ENCODE data around the gene CSTA. TPM values are rescaled to one million over a fixed set of nuclear protein-coding genes. Genes with fewer than 3 reads are reported as not detected.

Gene CSTA
- total RNA-seq, 2 experiments from 2014 or later, result not detected

DNA sequence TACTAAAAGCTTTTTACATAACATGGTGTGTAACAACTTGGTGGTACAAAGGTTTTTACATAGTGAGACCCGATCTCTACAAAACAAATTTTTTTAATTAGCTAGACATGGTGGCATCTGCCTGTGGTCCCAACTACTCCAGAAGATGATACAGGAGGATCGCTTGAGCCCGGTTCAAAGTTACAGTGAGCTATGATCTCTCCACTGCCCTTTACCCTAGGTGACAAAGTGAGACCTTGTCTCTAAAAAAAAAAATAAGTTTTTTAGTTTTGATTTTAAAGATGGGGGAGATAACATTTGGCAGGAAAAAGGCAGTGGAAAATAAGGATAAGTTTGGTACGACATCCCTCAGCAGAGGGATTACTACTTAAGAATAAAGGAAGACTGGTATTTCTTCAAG, 64.8 kb downstream of the CSTA start:
- TF ChIP-seq, protein P1, sequence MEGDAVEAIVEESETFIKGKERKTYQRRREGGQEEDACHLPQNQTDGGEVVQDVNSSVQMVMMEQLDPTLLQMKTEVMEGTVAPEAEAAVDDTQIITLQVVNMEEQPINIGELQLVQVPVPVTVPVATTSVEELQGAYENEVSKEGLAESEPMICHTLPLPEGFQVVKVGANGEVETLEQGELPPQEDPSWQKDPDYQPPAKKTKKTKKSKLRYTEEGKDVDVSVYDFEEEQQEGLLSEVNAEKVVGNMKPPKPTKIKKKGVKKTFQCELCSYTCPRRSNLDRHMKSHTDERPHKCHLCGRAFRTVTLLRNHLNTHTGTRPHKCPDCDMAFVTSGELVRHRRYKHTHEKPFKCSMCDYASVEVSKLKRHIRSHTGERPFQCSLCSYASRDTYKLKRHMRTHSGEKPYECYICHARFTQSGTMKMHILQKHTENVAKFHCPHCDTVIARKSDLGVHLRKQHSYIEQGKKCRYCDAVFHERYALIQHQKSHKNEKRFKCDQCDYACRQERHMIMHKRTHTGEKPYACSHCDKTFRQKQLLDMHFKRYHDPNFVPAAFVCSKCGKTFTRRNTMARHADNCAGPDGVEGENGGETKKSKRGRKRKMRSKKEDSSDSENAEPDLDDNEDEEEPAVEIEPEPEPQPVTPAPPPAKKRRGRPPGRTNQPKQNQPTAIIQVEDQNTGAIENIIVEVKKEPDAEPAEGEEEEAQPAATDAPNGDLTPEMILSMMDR (IDR thresholded peaks at IDR 0.05), result no peak
- POLR2A ChIA-PET, result interaction anchor here (1.0 kb wide), 1 partner anchor 26 kb away, joined by 3 read pairs; the partner anchor contains the start of gene WDR5B
- DNase-seq (no peak), ATAC-seq (no peak)
- H3K27me3 Mint-ChIP-seq, result no peaks in the 10 kb centered on the region
- H3K36me3 Mint-ChIP-seq (ENCODE audit: low read depth), result peaks cover 49% of the 10 kb centered on the region
- H3K4me3 Mint-ChIP-seq, result no peak overlapping the region
- peaks cover 50% of the 10 kb centered on the region for H3K4me1 Mint-ChIP-seq (ENCODE audit: low read depth)
- no peaks in the 10 kb centered on the region for H3K9me3 Mint-ChIP-seq
- CTCF ChIA-PET, result interaction anchor here (0.9 to 2.1 kb wide), 5 partner anchors 26 to 289 kb away, joined by 3 to 11 read pairs (median 3); partner anchors contain the start of gene WDR5B
- intact Hi-C loops (cut with micrococcal nuclease), result loop anchor here (10.0 kb wide), 1 partner anchor 405 kb away; the partner anchor contains the start of genes HSPBAP1 and SLC49A4
- peak overlapping the region; percentile 17 for H3K27ac Mint-ChIP-seq

- ATAC-seq (no peak), DNase-seq (no peak)
- TF ChIP-seq, protein P1 (IDR thresholded peaks at IDR 0.05), result no peak
- Mint-ChIP-seq H3K4me3 (no peak overlapping the region), H3K27me3 (no peaks in the 10 kb centered on the region), H3K4me1 (ENCODE audit: low read depth) (peaks cover 54% of the 10 kb centered on the region), H3K36me3 (ENCODE audit: low read depth) (peaks cover 49% of the 10 kb centered on the region), H3K27ac (no peak overlapping the region), H3K9me3 (no peaks in the 10 kb centered on the region)
- ChIA-PET CTCF (interaction anchor here (1.4 to 2.1 kb wide), 3 partner anchors 25 to 288 kb away, joined by 3 to 11 read pairs (median 5); partner anchors contain the start of gene WDR5B), POLR2A (no interaction called here)
- intact Hi-C loops (cut with micrococcal nuclease), result no loop called here
These were observed 65.6 kb downstream of the CSTA start for GRCh38 chr3:122390665-122391064.

Other genes starting within 250 kb of the CSTA start
- not detected for gene CASR, start 141.6 kb upstream of the CSTA start, total RNA-seq
- gene MIX23, start 58.0 kb downstream of the CSTA start, total RNA-seq, result 100 to 1,000 TPM; 154 to 168 TPM
- 100 to 1,000 TPM; 202 to 204 TPM for gene FAM162A, start 58.9 kb downstream of the CSTA start, total RNA-seq
- 1 to 10 TPM; 3.2 to 3.4 TPM for gene WDR5B, start 90.8 kb downstream of the CSTA start, total RNA-seq
- 10 to 100 TPM; 46.6 to 47.4 TPM for gene KPNA1, start 189.7 kb downstream of the CSTA start, total RNA-seq
- gene PARP9, start 239.1 kb downstream of the CSTA start, total RNA-seq, result 10 to 100 TPM; 17.8 to 18.5 TPM
- gene DTX3L, start 239.1 kb downstream of the CSTA start, total RNA-seq, result 10 to 100 TPM; 22.1 to 25.9 TPM